ENCODE results near the gene RBBP7. TPM values are rescaled to one million over a fixed set of nuclear protein-coding genes. Genes with fewer than 3 reads are reported as not detected.
A peak's percentile ranks its signal among the peaks of the same experiment; 100 is the strongest.

The RBBP7 gene
- total RNA-seq, 1 donor = 84.8 TPM

DNA sequence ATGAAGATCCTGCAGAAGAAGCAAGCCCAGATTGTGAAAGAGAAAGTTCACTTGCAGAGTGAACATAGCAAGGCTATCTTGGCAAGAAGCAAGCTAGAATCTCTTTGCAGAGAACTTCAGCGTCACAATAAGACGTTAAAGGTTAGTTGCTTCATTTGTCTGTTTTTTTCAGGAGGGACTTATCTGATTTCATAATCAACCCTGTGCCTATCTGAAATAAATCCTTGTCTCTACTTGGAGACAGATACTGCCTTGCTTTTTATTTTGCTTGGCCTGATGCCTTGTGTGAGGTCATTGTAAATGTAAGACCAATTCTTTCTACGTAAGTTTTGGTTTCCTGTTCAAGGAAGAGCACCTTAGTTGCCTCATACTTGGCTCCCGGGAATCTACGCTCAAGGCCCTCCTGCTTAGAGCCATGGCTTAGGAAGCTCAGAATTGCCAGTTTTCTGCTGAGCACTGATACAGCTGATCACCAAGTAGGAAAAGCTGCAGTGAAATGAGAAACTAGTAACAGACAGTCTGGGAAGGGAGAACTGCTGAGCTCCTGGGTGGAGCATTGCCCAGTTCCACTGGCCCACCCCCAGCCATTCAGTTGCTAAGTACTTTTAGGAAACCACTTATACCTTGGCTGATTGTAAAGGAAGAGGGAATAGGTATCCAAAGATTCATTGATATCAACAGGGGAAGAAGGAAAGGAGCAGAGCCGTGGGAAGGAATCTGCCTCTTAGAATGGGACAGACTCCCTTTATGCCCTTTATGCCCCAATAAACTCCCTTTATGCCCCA is 41.8 kb downstream of the RBBP7 start:
- DNase-seq (ENCODE audit: low read depth in 2 of 3, low spot score in 2 of 3) = no peak

DNA sequence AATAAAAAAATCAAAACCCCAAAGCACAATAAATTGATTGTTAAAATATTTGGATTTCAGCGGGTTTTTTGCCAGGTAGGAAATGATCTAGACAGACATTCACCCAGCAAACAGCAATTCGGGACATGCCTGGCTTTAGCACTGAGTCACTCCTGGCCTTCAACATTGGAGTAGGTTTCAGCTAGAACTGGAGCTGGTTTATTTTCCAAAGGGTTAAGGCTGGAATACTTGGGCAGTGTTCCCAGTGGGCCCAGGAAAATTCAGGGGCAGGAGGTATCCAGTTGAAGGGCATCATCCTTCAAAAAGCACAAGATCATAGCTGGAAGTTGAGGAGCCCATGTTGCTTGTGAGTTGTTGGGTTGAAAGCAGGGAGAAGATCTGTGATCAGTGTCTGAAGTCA is 42.9 kb downstream of the RBBP7 start:
- DNase-seq (ENCODE audit: low read depth in 2 of 3, low spot score in 2 of 3) = no peak

DNA sequence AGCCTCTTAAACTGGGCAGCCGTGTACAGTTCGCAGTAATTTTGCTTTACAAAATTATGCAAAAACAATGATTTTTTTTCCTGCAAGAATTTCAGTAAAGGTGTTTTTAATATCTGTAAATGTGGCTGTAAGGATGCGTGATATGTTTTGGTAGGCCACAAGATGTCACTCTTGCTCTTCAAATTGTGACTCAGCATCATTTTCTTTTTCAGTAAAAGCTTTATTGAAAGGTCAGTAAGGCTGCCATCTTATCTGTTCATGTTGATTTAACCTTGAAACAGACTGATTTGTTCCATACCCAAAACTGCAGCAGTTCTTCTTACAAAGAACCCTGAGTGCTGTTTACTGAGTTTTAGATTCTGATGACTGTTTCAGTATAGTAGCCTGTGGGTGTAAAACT is 44.0 kb downstream of the RBBP7 start:
- peak in 2 of 3 donors; percentile 24 to 56 for DNase-seq (ENCODE audit: low read depth in 2 of 3, low spot score in 2 of 3)

DNA sequence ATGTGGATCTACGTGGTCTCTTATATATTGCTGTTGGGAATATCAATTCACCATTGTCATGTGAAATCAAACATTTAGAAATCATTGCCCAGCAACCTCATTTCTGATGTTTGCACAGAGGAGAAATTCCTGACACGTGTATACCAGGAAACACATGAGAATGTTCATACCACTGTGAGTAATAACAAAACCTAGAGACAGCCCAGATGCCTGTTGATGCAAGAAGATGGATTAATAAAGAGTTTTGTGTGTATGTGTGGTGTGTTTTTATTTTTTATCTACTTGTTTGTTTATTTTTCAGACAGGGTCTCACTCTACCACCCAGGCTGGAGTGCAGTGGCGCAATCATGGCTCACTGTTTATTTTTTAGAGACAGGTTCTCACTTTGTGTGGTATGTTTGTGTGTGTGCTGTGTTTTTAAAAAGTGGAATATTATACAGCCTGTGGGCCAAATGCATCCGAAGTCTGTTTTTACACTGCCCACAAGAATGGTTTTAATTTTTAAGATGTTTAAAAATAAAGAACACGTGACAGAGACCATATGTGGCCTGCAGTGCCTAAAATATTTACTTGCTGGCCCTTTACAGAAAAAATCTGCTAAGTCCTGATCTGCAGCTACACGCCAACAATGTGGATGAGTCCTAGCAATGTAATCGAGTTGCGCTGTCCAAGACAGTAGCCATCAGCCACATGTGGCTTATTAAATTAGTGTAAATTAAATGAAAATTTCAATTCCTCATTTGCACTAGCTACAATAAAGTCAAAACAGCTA is 44.7 kb downstream of the RBBP7 start:
- DNase-seq (ENCODE audit: low read depth in 2 of 3, low spot score in 2 of 3) = no peak

DNA sequence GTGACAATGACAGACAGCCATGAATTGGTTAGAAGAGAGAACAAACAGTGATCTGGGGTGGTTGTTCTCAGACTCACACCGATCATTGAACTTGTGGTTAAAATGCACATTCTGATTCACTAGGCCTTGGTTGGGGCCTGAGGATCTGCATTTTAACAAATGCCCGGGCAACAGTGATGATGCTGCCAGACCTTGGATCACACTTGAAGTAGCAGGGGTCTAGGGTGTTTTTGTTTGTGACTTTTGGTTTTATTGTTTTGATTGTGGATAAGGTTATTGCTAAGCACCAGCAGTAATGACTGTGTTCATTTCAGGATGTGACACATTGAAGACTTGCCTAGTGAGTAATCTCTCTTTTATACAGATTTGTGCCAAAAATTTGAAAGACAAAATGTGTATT is 47.4 kb downstream of the RBBP7 start:
- no peak for DNase-seq (ENCODE audit: low read depth in 2 of 3, low spot score in 2 of 3)

DNA sequence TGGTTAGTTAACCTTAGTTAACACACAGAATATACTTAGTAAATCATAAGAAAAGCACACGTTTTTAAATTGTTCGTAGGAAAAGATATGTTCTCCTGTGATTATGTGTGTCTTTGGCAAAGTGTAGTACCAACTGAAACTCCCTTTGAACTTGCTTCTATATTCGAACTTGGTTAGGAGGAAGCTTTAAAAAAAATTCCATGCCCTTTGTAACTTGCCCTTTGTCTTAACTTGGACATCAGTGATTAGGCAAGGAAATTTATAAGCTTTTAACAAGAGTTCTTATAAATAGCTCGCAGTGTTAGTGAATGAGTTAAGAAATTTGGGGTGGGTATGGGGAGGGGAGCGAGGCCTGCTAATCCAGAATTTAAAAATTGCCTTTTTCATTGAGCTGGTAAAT is 50.5 kb downstream of the RBBP7 start:
- DNase-seq (ENCODE audit: low read depth in 2 of 3, low spot score in 2 of 3) = no peak

DNA sequence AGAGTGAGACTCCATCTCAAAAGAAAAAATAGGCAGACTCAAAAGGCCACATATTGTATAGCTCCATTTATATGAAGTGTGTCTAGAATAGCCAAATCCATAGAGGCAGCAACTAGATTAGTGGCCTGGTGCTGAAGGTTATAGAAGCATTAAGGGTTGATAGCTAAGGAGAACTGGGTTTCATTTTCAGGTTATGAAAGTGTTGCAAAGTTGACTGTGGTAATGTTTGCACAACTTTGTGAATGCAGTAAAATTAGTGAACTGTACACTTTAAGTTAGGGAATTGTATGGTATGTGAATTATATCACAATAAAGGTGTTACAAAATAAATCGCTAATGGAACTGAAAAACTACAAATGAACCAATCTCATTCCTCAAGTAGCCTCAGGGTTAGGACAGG is 55.6 kb downstream of the RBBP7 start:
- DNase-seq (ENCODE audit: low read depth in 2 of 3, low spot score in 2 of 3) = no peak

DNA sequence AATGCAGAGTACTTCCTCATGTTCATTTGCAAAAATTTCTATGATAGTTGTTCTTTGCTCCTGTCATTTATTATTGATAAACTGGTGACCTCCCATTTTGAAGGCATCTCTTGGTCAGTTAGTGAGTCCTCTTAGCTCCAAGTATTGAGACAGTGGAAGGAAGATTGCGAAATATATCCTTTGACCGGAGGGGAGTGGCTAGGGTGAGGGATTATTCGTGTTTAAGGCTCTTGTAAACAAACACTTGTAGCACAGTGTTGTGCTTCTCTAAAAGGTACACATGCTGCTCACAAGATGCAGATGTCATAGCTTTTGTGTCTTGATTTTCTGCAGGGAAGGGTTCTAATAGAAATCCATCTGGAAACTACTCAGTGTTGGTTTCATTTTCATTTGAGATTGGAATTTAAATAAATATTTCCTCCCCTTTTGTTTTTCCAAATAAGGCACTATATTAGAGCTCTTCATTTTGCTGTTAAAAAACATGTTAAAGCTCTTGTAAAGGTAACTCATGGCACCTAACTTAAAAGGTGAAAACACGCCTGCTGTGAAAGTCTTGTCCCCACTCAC is 62.1 kb downstream of the RBBP7 start:
- no peak for DNase-seq (ENCODE audit: low read depth in 2 of 3, low spot score in 2 of 3)

DNA sequence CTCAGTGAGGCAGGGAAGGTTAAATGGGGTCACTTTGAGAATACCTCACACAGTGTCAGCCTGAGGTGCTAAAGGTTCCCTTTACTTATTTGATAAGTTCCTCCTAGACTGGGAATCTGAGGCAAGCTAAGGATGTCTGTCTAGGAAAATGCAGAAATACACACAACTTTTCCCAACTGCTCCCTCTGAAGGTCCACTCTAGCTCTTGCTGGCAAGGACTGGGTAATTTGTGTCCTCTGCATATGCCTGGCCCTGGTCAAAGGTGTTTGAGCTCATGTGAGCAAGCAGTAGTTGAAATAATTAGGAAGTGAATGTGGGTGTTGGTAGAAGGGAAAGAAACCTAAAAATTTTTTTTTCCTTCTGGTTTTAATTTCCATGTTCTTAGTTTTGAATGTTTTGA is 62.6 kb downstream of the RBBP7 start:
- peak in 1 of 3 donors; percentile 17 for DNase-seq (ENCODE audit: low read depth in 2 of 3, low spot score in 2 of 3)

DNA sequence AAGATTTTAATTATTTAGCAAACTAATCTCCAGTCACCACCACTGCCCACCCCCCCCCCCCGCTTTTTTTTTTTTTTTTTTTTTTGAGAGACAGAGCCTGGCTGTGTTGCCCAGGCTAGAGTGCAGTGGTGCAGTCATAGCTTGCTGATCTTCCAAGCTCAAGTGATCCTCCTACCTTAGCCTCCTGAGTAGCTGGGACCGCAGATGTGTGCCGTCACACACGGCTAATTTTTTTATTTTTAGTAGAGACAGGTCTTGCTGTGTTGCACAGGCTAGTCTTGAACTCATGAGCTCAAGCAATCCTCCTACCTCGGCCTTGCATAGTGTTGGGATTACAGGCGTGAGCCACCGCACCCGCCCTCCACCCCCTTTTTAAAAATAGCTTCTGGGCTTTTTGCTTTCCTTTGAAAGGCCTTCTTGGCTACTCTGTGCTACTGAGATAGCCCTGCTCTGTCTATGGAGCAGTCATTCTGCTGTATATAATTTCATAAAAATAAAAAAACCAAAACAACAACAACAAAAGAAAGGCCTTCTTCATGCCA is 65.2 kb downstream of the RBBP7 start:
- no peak for DNase-seq (ENCODE audit: low read depth in 2 of 3, low spot score in 2 of 3)

DNA sequence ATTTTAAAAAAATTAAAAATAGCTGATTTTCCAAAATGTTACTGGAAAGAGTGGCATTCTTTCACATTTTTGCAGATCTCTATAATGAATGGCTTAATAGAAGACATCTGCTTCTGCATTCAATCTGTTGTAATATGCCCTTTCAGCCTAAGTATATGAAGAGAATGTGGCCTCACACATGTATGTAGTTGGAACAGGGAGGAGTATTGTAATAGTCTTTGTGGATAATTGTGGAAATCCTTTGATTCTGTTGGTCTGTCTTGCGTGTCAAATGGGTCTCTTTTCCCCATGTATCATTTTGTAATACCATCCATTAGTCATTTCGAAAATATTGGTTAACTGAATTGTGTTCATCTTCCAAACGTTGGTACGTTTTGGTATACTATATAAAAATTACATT is 72.3 kb downstream of the RBBP7 start:
- no peak for DNase-seq (ENCODE audit: low read depth in 2 of 3, low spot score in 2 of 3)

DNA sequence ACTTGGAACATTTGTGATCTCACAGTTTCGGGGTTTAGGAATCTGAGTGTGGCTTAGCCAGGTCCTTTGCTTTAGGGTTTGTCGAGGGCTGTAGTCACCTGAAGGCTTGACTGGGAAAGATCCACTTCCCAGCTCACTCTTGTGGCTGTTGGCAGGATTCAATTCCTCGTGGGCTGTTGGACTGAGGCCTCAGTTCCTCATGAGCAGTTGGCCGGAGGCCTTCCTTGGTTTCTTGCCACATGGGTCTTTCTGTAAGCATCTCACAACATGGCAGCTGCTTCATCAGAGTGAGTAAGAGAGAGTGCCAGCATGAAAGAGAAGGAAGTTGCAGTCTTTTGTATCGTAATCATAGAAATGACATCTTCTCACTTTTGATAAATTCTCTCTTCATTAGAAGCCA is 72.8 kb downstream of the RBBP7 start:
- no peak for DNase-seq (ENCODE audit: low read depth in 2 of 3, low spot score in 2 of 3)

DNA sequence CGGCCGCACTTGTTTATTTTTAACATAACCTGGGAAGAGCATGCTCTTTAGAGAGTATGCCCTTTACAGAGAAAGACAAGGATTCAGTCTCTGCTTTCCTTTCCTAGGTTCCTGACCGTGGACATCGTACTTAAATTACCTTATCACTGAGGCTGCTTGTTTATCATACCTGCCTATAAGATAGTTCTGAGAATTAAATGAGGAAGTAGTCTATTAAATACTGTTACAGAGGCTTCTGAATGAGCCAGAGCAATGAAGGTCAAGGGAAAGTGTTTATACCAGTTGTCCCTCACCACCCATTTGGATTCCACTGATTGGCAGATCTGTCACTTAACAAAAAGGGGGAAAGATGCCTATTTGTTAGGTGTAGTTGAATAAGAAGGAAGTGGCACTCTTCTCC is 73.9 kb downstream of the RBBP7 start:
- no peak for DNase-seq (ENCODE audit: low read depth in 2 of 3, low spot score in 2 of 3)

Small RNAs within 50 kb of the gene (small RNA-seq; reads per million reads assigned to genes)
- gene RF00019 (not detected), gene RNU4-6P (not detected), gene RPL12P49 (not detected)

Other genes starting within 250 kb of the RBBP7 start
- gene S100G, start 220.2 kb downstream of the RBBP7 start, total RNA-seq = not detected
- 12.1 TPM for gene CTPS2, start 157.7 kb downstream of the RBBP7 start, total RNA-seq
- gene SYAP1, start 150.8 kb downstream of the RBBP7 start, total RNA-seq = 10.8 TPM
- 4.6 TPM for gene TXLNG, start 83.9 kb downstream of the RBBP7 start, total RNA-seq
- 5.1 TPM for gene REPS2, start 76.3 kb upstream of the RBBP7 start, total RNA-seq